SU-DHL-6 (cell line): ENCODE results near the gene LRP1.

Experiments
- H2AFZ ChIP-seq: fragments of 200-600 bp; sonication (generic); 2 replicates; pipeline ENCODE4 v1.6.1; 2014; ENCODE audit warnings: low read depth, mild to moderate bottlenecking, moderate library complexity, mixed read lengths, antibody characterized with exemption, low read length; ENCODE audit not compliant: severe bottlenecking
- H3F3A ChIP-seq: fragments of 200-600 bp; shearing (Covaris generic); 2 replicates; pipeline ENCODE4 v1.6.0; 2016; ENCODE audit warnings: antibody characterized with exemption, mild to moderate bottlenecking; ENCODE audit not compliant: insufficient read depth
- H3K27ac ChIP-seq: fragments of 200-600 bp; sonication (generic); 2 replicates; pipeline ENCODE4 v1.5.1; 2016; ENCODE audit warnings: low read depth, mild to moderate bottlenecking, low read length, moderate library complexity, mixed read lengths
- H3K27me3 ChIP-seq: fragments of 200-600 bp; sonication (generic), shearing (Covaris generic); 2 replicates; pipeline ENCODE4 v1.6.0; 2014; ENCODE audit warnings: mild to moderate bottlenecking, low read length
- H3K36me3 ChIP-seq: fragments of 200-600 bp; sonication (generic); 2 replicates; pipeline ENCODE4 v1.6.1; 2014; ENCODE audit warnings: mild to moderate bottlenecking, low read length, mixed read lengths
- H3K4me2 ChIP-seq: fragments of 300-600, 200-600 bp; shearing (Covaris generic), sonication (generic); 2 replicates; pipeline ENCODE4 v1.6.0; 2014; ENCODE audit warnings: low read length, low read depth, mild to moderate bottlenecking; ENCODE audit not compliant: poor library complexity, severe bottlenecking
- H3K4me3 ChIP-seq: fragments of 200-600 bp; sonication (generic); 2 replicates; pipeline ENCODE4 v1.5.1; 2014; ENCODE audit warnings: antibody characterized with exemption, low read length, mild to moderate bottlenecking, mixed read lengths; ENCODE audit not compliant: insufficient read depth, poor library complexity, severe bottlenecking
- H3K79me2 ChIP-seq: fragments of 200-600 bp; sonication (generic); 2 replicates; pipeline ENCODE4 v1.6.1; 2014; ENCODE audit warnings: mild to moderate bottlenecking, low read length, moderate library complexity; ENCODE audit not compliant: insufficient read depth
- H3K9ac ChIP-seq: fragments of 200-600 bp; sonication (generic); 2 replicates; pipeline ENCODE4 v1.7.0; 2014; ENCODE audit warnings: mild to moderate bottlenecking, low read length
- H3K9me2 ChIP-seq: fragments of 200-600 bp; sonication (generic); replicated peaks from 2 replicates; pipeline ENCODE4 v1.6.1; 2014; ENCODE audit warnings: low read length; ENCODE audit not compliant: insufficient read depth
- H3K9me3 ChIP-seq: fragments of 200-600 bp; sonication (generic); 2 replicates; pipeline ENCODE4 v1.6.1; 2014; ENCODE audit warnings: low read length, mixed read lengths; ENCODE audit not compliant: insufficient read depth
- H4K20me1 ChIP-seq: fragments of 200-600 bp; sonication (generic); 2 replicates; pipeline ENCODE4 v1.6.1; 2014; ENCODE audit warnings: low read depth, mild to moderate bottlenecking, antibody characterized with exemption, low read length, moderate library complexity, mixed read lengths
- EZH2phosphoT487 ChIP-seq: fragments of 200-600 bp; sonication (generic), shearing (Covaris generic); conservative IDR thresholded peaks from 2 replicates; pipeline ENCODE4 v1.6.1; 2018; ENCODE audit warnings: mild to moderate bottlenecking, antibody characterized with exemption, low read length, moderate library complexity, mixed read lengths
- TF ChIP-seq, protein P1 (sequence below): fragments of 200-600 bp; sonication (generic); IDR thresholded peaks from one replicate; pipeline ENCODE4 v1.5.1; 2017; ENCODE audit warnings: antibody characterized with exemption, mild to moderate bottlenecking, low read length, moderate library complexity; ENCODE audit not compliant: insufficient read depth, poor library complexity, severe bottlenecking

The LRP1 gene

DNA sequence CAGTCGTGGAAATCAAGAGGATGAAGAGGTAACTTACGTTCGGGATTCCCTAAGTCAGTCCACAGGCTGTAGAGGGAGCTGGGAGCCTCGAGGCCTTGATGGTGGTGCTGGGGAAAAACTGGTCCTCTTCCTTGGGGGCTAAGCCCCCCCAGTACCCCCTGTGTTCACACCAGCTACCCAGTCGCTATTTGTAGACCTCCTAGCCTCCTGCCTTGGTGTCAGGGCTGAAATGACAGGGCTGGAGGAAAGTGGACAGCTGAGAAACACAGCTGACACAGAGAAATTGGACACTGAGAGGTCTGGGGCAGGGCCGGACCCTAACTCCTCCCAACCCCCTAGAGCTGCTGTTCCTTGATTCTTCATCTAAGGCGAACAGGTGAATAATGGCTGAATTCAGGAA, 122.7 kb downstream of the LRP1 start, which contains the start of gene STAC3:
STAC3 (minus strand) TSS at position 232 of the 400 bp plus-strand sequence. CDS start 1,551 bp downstream, outside the sequence.
- Histone ChIP-seq H2AFZ (no peak within 1 kb of the TSS), H4K20me1 (no peaks in the 10 kb centered on the region), H3K27me3 (no peaks in the 10 kb centered on the region), H3K4me3 (no peak within 1 kb of the TSS), H3K4me2 (no peak within 1 kb of the TSS), H3K36me3 (no peaks in the 10 kb centered on the region), H3K27ac (no peak within 1 kb of the TSS), H3F3A (no peaks in the 10 kb centered on the region), H3K9ac (no peak within 1 kb of the TSS), H3K79me2 (no peaks in the 10 kb centered on the region), H3K9me3 (no peaks in the 10 kb centered on the region), H3K9me2 (no peaks in the 10 kb centered on the region)
- TF ChIP-seq EZH2phosphoT487 = no peak
- TF ChIP-seq, protein P1, sequence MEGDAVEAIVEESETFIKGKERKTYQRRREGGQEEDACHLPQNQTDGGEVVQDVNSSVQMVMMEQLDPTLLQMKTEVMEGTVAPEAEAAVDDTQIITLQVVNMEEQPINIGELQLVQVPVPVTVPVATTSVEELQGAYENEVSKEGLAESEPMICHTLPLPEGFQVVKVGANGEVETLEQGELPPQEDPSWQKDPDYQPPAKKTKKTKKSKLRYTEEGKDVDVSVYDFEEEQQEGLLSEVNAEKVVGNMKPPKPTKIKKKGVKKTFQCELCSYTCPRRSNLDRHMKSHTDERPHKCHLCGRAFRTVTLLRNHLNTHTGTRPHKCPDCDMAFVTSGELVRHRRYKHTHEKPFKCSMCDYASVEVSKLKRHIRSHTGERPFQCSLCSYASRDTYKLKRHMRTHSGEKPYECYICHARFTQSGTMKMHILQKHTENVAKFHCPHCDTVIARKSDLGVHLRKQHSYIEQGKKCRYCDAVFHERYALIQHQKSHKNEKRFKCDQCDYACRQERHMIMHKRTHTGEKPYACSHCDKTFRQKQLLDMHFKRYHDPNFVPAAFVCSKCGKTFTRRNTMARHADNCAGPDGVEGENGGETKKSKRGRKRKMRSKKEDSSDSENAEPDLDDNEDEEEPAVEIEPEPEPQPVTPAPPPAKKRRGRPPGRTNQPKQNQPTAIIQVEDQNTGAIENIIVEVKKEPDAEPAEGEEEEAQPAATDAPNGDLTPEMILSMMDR = no peak

DNA sequence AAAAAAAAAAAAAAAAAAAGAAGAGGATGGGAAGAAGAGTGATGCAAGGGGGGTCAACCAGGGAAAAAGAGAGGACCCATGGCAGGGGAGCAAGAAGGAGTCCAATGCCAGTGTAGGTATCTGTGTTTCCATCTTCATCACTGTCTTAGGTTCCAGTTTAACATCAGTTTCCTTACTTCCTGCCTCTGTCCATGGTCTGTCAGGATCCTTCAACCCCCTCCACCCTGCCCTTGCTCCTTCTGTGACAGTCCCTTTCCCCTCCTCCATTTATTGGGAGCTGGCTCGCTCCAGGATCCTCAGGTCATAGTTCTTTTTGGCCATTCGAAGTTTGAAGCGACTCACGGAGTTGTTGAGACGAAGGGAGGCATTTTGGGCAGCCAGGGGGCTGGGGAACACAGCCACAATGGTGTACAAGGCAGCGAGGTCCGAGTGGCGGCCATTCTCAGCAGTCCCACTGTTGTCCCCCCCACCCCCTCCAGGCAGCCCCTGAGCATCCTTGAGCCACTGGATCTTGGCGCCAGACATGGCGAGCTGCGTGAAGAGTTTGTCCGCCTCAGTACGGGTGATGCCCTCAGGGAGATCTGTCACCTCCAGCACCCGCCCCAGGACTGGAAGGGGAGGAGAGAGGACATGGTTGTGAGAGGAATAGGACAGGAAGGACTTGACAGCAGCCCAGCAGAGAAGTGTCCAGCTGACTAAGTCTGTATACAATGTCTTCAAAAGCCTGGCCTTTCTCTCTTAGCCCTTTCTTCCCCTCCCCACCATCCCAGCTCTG, 126.4 kb downstream of the LRP1 start:
- no peaks in the 10 kb centered on the region for H3K27me3 ChIP-seq
- H3F3A ChIP-seq = no peaks in the 10 kb centered on the region

DNA sequence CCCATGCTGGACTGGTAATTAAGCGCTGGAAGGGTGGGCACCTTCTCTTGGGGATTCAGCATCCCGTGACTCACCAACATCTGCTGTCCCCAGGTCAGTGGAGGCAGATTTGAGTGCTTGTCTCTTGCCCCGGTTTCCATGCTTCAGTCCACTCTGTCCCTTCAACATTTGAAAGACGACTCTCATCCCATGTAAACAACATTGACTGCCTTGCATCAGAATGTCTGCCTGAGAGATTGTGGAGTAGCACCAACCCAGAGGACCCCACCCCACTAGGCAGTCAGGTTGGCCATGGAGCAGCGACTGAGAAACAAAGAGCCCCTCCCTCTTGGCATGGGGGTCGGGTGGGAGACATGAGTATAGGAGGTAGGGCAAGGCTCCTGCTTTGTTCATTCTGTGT, 127.6 kb downstream of the LRP1 start:
- H2AFZ ChIP-seq = no peak overlapping the region
- no peaks in the 10 kb centered on the region for H3K27me3 ChIP-seq
- no peak overlapping the region for H3K4me2 ChIP-seq
- no peak overlapping the region for H3K9ac ChIP-seq
- H3K9me2 ChIP-seq = no peaks in the 10 kb centered on the region
- no peaks in the 10 kb centered on the region for H4K20me1 ChIP-seq
- H3K36me3 ChIP-seq = peaks cover 4% of the 10 kb centered on the region; the same call in 1 of the 2 replicates
- H3K27ac ChIP-seq = no peak overlapping the region
- no peak overlapping the region for H3K4me3 ChIP-seq
- TF ChIP-seq, protein P1 = no peak
- TF ChIP-seq EZH2phosphoT487 = no peak
- no peaks in the 10 kb centered on the region for H3K79me2 ChIP-seq
- H3K9me3 ChIP-seq = no peaks in the 10 kb centered on the region
- no peaks in the 10 kb centered on the region for H3F3A ChIP-seq

More for the DNA sequence above, 126.4 kb downstream of the LRP1 start:
- peaks cover 4% of the 10 kb centered on the region; the same call in 1 of the 2 replicates for H3K36me3 ChIP-seq
- no peak overlapping the region for H3K27ac ChIP-seq
- TF ChIP-seq EZH2phosphoT487 = no peak
- H3K4me2 ChIP-seq = no peak overlapping the region
- no peak overlapping the region for H3K4me3 ChIP-seq
- H4K20me1 ChIP-seq = no peaks in the 10 kb centered on the region
- H3K9me2 ChIP-seq = no peaks in the 10 kb centered on the region
- no peak overlapping the region for H2AFZ ChIP-seq
- no peaks in the 10 kb centered on the region for H3K79me2 ChIP-seq
- H3K9me3 ChIP-seq = no peaks in the 10 kb centered on the region
- no peak overlapping the region for H3K9ac ChIP-seq
